Measurements from ENCODE around the gene GLIPR1. TPM values are rescaled to one million over a fixed set of nuclear protein-coding genes. Genes with fewer than 3 reads are reported as not detected.

GLIPR1 gene
- total RNA-seq, 1 experiment from 2014 or later = 1.9 TPM

DNA sequence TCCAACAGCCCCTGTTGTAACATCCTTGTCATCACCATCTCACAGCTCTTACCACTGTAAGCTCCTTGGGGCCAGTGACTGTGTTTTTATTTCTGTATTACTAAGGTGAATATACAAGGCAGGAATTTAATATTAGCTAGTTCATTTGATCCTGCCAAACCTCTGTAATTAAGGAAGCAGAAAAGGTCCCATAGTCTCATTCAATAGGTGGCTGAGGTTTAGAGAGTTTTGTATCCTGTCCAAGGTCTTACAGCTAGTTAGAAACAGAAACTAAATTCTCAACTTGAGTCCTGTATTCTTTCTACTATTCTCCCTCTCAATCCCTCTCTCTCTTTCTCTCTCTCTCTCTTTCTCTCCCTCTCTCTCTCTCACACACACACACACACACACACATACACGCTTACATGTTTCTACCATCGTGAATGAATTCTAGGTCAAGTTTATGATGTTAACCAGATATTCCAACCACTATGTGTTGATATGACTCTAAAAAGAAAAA lies 543 bp upstream of the GLIPR1 start:
- peaks cover 8% of the 10 kb centered on the region; the same call in 1 of the 2 replicates for H3K4me1 ChIP-seq
- no peak overlapping the region for H3K4me3 ChIP-seq (ENCODE audit: low read depth, low read length)
- BruUV-seq (replicated peaks) = no TSS peak
- no peaks in the 10 kb centered on the region for H3K36me3 Mint-ChIP-seq (ENCODE audit: insufficient read depth, unreplicated experiment)
- no peaks in the 10 kb centered on the region for H3K9me3 ChIP-seq
- POLR2A ChIA-PET = no interaction called here
- no peaks in the 10 kb centered on the region for H3K36me3 ChIP-seq (ENCODE audit: control insufficient read depth, insufficient read depth, low read length)
- DNase-seq = no peak
- peaks cover 6% of the 10 kb centered on the region for H3K4me1 Mint-ChIP-seq (ENCODE audit: low read depth, unreplicated experiment)
- no peaks in the 10 kb centered on the region for H3K27me3 Mint-ChIP-seq (ENCODE audit: insufficient read depth, unreplicated experiment)
- peak overlapping the region; percentile 10 for H3K27ac Mint-ChIP-seq (ENCODE audit: unreplicated experiment)
- H3K27me3 ChIP-seq (replicated peaks; ENCODE audit: control insufficient read depth, insufficient read depth, low read length) = no peaks in the 10 kb centered on the region
- intact Hi-C loops (cut with micrococcal nuclease; ENCODE audit: unreplicated experiment) = loop anchor here (5.0 kb wide), 1 partner anchor 133 kb away; no protein-coding TSS in a partner anchor
- TF ChIP-seq CTCF (IDR thresholded peaks at IDR 0.05; ENCODE audit: insufficient read depth in 1 of 2, low read depth in 1 of 2, low read length in 1 of 2, severe bottlenecking in 1 of 2, unreplicated experiment in 1 of 2) = no peak
- CTCF ChIA-PET = no interaction called here
- no peak overlapping the region for H3K4me3 Mint-ChIP-seq (ENCODE audit: unreplicated experiment)
- H3K9me3 Mint-ChIP-seq (ENCODE audit: unreplicated experiment) = no peaks in the 10 kb centered on the region

DNA sequence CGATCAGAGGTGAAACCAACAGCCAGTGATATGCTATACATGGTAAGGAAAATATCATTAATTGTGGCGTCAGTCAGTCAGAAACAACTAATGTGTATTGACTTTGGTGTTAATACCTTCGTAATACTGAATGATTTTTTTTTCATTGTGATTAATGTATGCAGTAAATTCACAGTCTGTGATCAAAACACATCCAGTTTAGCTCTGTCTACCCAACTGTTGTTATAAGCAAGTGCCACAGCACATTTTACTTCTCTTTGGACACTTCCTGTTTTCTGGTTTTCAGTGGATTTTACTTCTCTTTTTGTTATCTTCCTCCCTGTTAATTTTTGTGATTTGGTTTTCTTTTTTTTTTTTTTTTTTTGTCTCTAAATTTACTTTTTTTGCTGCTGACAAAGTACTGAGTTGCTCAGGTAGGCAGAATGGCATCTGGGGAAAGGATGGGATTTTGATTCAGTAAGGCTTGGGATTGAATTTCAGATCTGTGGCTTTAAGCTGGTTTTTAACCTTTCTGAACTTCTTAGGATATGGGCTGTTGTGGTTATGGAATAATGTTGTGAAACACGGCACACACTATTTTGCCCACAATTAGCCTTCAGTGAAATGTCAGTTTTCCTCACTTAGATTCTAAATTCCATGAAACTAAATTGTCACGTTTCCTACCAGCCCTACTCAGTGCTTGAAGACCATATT lies 604 bp downstream of the GLIPR1 start:
- H3K4me3 Mint-ChIP-seq (ENCODE audit: unreplicated experiment) = peak overlapping the region; percentile 42

DNA sequence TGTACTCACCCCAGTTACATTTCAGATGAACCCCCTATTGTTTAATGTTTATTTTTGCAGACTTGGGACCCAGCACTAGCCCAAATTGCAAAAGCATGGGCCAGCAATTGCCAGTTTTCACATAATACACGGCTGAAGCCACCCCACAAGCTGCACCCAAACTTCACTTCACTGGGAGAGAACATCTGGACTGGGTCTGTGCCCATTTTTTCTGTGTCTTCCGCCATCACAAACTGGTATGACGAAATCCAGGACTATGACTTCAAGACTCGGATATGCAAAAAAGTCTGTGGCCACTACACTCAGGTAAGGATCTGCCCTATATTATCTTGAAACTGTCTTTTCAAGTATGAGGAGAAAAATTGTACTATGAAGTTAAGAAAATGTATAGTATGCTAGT lies 1.2 kb downstream of the GLIPR1 start:
- no TSS peak for BruUV-seq (replicated peaks)
- H3K27ac Mint-ChIP-seq (ENCODE audit: unreplicated experiment) = no peak overlapping the region
- Histone ChIP-seq H3K9me3 (no peaks in the 10 kb centered on the region), H3K4me3 (ENCODE audit: low read depth, low read length) (no peak overlapping the region), H3K4me1 (peaks cover 8% of the 10 kb centered on the region; the same call in 1 of the 2 replicates), H3K27me3 (replicated peaks; ENCODE audit: control insufficient read depth, insufficient read depth, low read length) (no peaks in the 10 kb centered on the region), H3K36me3 (ENCODE audit: control insufficient read depth, insufficient read depth, low read length) (no peaks in the 10 kb centered on the region)
- H3K4me3 Mint-ChIP-seq (ENCODE audit: unreplicated experiment) = peak overlapping the region; percentile 42
- ChIA-PET CTCF (no interaction called here), POLR2A (no interaction called here)
- no peaks in the 10 kb centered on the region for H3K9me3 Mint-ChIP-seq (ENCODE audit: unreplicated experiment)
- H3K36me3 Mint-ChIP-seq (ENCODE audit: insufficient read depth, unreplicated experiment) = no peaks in the 10 kb centered on the region
- H3K27me3 Mint-ChIP-seq (ENCODE audit: insufficient read depth, unreplicated experiment) = no peaks in the 10 kb centered on the region
- no peak for DNase-seq
- H3K4me1 Mint-ChIP-seq (ENCODE audit: low read depth, unreplicated experiment) = peaks cover 6% of the 10 kb centered on the region
- intact Hi-C loops (cut with micrococcal nuclease; ENCODE audit: unreplicated experiment) = loop anchor here (5.0 kb wide), 1 partner anchor 134 kb away; no protein-coding TSS in a partner anchor
- no peak for TF ChIP-seq CTCF (IDR thresholded peaks at IDR 0.05; ENCODE audit: insufficient read depth in 1 of 2, low read depth in 1 of 2, low read length in 1 of 2, severe bottlenecking in 1 of 2, unreplicated experiment in 1 of 2)

More for the DNA sequence above, 604 bp downstream of the GLIPR1 start:
- Mint-ChIP-seq H3K36me3 (ENCODE audit: insufficient read depth, unreplicated experiment) (no peaks in the 10 kb centered on the region), H3K9me3 (ENCODE audit: unreplicated experiment) (no peaks in the 10 kb centered on the region), H3K27ac (ENCODE audit: unreplicated experiment) (no peak overlapping the region), H3K27me3 (ENCODE audit: insufficient read depth, unreplicated experiment) (no peaks in the 10 kb centered on the region), H3K4me1 (ENCODE audit: low read depth, unreplicated experiment) (peaks cover 6% of the 10 kb centered on the region)
- no peak for TF ChIP-seq CTCF (IDR thresholded peaks at IDR 0.05; ENCODE audit: insufficient read depth in 1 of 2, low read depth in 1 of 2, low read length in 1 of 2, severe bottlenecking in 1 of 2, unreplicated experiment in 1 of 2)
- POLR2A ChIA-PET = no interaction called here
- TSS peak; percentile 72 for BruUV-seq (replicated peaks)
- H3K9me3 ChIP-seq = no peaks in the 10 kb centered on the region
- H3K4me1 ChIP-seq = peaks cover 8% of the 10 kb centered on the region; the same call in 1 of the 2 replicates
- CTCF ChIA-PET = no interaction called here
- DNase-seq = no peak
- H3K4me3 ChIP-seq (ENCODE audit: low read depth, low read length) = no peak overlapping the region
- H3K27me3 ChIP-seq (replicated peaks; ENCODE audit: control insufficient read depth, insufficient read depth, low read length) = no peaks in the 10 kb centered on the region
- intact Hi-C loops (cut with micrococcal nuclease; ENCODE audit: unreplicated experiment) = loop anchor here (5.0 kb wide), 1 partner anchor 134 kb away; no protein-coding TSS in a partner anchor
- H3K36me3 ChIP-seq (ENCODE audit: control insufficient read depth, insufficient read depth, low read length) = no peaks in the 10 kb centered on the region
